IPS-NIHi11 (cell line): ENCODE data around the gene KDF1.

Source experiments
- DNase-seq: peaks from one replicate; pipeline ENCODE4 v3.0.0; 2012; ENCODE audit warnings: mixed read lengths, low spot score

KDF1 gene

DNA sequence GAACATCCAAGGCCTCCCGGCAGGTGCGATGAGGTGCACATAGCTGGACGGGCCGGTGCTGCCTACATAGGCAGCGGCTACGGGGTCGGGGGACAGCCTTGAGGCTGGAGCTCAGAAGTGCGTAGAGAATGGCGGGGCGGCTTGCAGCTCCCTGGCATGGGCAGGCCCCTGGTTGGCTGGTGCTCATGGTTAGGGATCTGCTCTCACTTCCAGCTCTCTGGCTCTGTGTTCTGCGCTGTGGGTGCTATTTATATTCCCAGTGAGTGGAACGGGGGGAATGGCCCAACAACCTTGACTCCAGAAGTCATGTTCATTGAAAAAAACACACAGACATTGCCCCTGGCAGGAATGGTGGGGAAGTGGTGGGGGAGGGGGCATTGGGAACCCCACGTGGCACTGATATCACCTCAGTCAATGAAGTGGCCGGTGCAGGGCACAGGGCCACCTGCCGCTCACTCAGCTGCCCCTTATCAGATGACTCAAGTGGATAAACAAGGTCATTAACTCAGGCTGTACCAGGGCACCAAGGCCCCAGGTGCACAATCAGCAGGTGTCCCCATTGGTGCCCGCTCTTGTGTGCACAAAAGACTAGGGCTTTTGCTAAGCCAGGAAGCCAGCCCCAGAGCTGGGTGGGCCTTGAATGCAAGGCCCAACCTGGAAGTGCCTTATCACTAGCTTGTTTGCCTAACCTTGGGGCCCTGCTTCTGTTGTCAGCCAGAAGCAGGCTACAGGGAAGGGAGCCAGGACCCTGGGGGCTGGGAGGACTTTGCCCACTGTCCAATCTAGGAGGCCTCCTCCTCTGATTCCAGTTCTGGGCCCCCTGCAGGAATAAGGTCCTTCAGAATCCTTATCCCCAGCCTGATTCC, 46.3 kb downstream of the KDF1 start, which contains the start of gene NR0B2:
NR0B2 (minus strand) TSS at position 222 of the 866 bp plus-strand sequence; CDS start at position 187, 35 bp downstream.
- no peak for DNase-seq

GRCh38 chr1:26913389-26913753, 46.9 kb downstream of the KDF1 start:
- no peak for DNase-seq

DNA sequence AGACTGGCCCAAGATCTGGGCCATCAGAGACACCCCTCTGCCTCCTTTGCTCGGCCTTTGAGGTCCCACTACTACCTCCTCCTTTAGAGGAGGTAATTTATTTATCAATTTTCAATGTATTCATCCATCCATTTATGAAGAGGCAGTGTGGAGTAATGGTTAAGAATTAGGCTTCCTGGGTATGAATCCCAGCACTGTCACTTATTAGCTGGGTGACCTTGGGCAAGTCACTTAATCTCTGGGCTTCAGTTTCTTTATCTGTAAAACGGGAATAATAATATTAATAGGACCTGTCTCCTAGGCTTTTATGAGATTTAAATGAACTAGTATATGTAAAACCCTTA, 48.1 kb downstream of the KDF1 start:
- DNase-seq: no peak

GRCh38 chr1:26911399-26912146, 48.7 kb downstream of the KDF1 start:
- no peak for DNase-seq

- no peak for DNase-seq
These were observed 49.7 kb downstream of the KDF1 start for GRCh38 chr1:26910343-26911160.

DNA sequence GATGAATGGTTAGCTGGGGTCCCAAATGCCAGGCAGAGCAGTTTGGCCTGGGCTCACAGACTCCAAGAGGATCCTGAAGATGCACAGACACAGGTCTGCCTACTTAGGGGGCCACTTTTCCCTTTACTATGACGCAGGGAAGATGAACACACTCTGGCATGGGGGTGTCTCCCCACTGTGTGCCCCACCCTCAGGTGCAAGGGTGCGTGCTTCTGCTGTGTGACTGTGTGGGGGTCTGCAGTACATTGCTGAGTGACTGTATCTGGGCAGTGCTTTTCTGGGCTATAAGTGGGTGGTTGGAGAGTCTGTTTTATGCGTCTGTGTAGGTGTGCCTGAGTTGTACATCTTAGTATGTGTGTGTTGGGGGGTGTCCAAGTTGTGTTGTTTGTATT, 50.3 kb downstream of the KDF1 start:
- no peak for DNase-seq

DNA sequence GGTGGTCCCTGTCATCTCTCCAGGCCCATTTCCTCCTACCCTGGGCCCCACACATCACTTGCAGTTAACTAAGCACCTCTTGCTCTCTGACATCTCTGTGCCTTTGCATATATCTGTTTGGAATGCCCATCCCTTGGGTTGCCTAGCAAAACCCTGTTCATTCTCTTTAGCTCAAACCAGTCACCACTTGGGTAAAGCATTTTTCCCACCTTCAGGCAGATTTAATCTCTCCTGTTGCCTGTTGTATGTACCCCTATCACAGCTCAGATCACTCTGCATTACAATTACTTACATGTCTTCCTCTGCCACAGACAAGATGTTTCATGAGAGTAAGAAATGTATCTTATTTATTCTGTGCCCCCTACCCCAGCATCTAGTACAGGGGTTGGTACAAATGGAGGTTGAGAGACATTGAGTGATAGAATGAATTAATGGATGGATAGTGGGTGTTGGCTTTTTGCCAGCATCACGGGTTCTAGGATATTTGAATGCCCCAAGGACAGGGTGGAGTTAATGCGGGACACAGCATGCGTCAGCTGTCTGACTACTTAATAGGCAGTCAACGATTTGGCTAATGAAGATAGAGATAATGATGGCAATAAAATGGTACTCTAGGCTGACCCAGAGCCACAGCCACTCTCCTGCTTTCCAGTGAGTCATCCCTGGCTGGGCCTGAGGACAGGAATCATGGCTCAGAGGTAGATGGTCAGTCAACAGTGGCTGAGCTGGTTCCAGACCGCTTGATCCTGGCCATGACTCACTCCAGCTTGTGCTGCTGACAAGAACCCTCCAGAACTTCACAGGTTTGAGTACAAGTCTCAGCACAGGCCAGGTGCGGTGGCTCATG, 53.0 kb downstream of the KDF1 start:
- DNase-seq: peak; percentile 30

- no peak for DNase-seq
These were observed 59.3 kb downstream of the KDF1 start for GRCh38 chr1:26900815-26901511.

- DNase-seq: peak; percentile 95
These were observed 60.1 kb downstream of the KDF1 start, which contains the start of gene GPATCH3 for GRCh38 chr1:26900001-26900814. TSS of gene GPATCH3 (minus strand) at chr1:26900467. CDS start at chr1:26900442, 25 bp downstream.
